ENCODE measurements around the gene CCDC9B. TPM values are rescaled to one million over a fixed set of nuclear protein-coding genes. Genes with fewer than 3 reads are reported as not detected.

Gene CCDC9B
- total RNA-seq, 1 donor from 2014 or later = 71.4 TPM

DNA sequence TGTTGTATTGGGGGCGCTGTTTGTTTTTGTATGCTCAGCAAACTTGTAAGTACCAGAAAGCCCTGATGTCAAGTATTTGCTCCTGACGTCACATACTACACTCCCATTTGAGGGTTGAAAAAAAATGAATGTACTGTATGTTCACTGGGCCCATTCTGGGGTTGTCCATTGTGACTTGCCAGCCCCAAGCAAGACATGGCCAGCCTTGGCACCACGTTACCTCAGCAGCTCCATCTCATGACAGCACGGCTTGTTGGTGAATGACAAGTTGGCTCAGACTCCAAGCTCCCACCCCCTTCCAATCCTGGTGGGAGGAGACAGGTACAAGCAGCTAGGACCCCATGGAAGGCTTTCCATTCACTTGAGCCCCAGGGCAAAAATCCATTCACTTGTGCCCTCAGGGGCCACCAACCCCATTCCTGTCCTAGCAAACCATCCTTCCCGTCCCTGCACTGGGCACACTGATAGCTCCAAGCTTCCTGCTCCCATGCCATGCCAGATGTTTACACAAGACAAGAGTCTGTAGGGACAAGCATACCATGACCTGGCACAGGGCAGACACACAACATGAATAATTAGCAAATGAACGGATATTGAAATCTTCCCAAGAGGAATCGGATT is 11.7 kb upstream of the CCDC9B start:
- intact Hi-C loops (cut with DNase I) = no loop called here
- Histone ChIP-seq H3K27ac (no peak overlapping the region), H3K27me3 (ENCODE audit: low read depth) (no peaks in the 10 kb centered on the region), H3K4me3 (no peak overlapping the region), H3K36me3 (no peaks in the 10 kb centered on the region), H3K4me1 (peaks cover under 1% of the 10 kb centered on the region), H3K9me3 (no peaks in the 10 kb centered on the region)
- no peak for DNase-seq
- TF ChIP-seq, protein P1, sequence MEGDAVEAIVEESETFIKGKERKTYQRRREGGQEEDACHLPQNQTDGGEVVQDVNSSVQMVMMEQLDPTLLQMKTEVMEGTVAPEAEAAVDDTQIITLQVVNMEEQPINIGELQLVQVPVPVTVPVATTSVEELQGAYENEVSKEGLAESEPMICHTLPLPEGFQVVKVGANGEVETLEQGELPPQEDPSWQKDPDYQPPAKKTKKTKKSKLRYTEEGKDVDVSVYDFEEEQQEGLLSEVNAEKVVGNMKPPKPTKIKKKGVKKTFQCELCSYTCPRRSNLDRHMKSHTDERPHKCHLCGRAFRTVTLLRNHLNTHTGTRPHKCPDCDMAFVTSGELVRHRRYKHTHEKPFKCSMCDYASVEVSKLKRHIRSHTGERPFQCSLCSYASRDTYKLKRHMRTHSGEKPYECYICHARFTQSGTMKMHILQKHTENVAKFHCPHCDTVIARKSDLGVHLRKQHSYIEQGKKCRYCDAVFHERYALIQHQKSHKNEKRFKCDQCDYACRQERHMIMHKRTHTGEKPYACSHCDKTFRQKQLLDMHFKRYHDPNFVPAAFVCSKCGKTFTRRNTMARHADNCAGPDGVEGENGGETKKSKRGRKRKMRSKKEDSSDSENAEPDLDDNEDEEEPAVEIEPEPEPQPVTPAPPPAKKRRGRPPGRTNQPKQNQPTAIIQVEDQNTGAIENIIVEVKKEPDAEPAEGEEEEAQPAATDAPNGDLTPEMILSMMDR (IDR thresholded peaks at IDR 0.05) = no peak
- ATAC-seq = no peak

DNA sequence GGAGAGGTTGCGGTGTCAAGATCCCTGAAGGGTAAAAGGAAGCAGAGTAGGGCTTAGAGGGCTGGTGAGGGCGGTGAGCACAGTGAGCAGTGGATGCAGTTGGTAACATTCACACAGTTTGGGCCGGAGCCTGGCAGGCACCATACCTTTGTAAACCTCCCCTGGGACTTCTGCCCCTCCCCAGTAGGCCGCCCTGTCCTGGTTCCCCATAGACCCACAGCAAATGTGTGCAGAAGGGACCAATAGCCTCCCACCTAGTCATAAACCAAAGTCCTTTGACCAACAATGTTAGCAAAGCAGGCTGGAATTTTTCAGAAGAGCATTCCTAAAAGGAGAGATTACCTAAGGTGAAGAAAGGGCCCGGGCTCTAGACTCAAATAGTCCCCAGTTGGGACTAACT is 8.4 kb upstream of the CCDC9B start:
- Histone ChIP-seq H3K27ac (no peak overlapping the region), H3K36me3 (no peaks in the 10 kb centered on the region), H3K4me3 (no peak overlapping the region), H3K4me1 (peaks cover 9% of the 10 kb centered on the region), H3K9me3 (no peaks in the 10 kb centered on the region), H3K27me3 (ENCODE audit: low read depth) (no peaks in the 10 kb centered on the region)
- TF ChIP-seq, protein P1 (IDR thresholded peaks at IDR 0.05) = no peak
- ATAC-seq = no peak
- DNase-seq = no peak
- intact Hi-C loops (cut with DNase I) = no loop called here

DNA sequence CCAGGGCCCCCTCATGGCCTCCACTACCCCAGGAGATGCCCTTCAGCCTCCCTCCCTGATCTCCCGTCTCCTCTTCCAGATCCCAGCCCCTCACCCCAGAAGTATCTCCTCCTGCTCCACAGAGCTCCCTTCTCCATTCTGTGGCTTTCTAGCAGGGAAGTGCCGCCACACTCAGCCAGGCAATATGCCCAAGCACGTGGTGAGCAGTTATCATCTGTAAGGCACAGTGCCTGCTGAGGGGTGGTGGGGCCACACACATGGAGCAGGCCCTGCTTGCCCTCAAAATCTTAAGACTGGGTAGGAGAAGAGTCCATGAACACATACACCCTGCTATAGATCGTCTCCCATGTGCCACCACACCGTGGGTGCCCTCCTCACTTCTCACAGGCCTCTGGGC is 7.7 kb upstream of the CCDC9B start:
- no peaks in the 10 kb centered on the region for H3K9me3 ChIP-seq
- H3K4me3 ChIP-seq = no peak overlapping the region
- H3K27ac ChIP-seq = no peak overlapping the region
- peaks cover 16% of the 10 kb centered on the region for H3K4me1 ChIP-seq
- H3K27me3 ChIP-seq (ENCODE audit: low read depth) = no peaks in the 10 kb centered on the region
- H3K36me3 ChIP-seq = no peaks in the 10 kb centered on the region
- no peak for ATAC-seq
- no peak for DNase-seq
- TF ChIP-seq, protein P1 (IDR thresholded peaks at IDR 0.05) = no peak
- intact Hi-C loops (cut with DNase I) = no loop called here

DNA sequence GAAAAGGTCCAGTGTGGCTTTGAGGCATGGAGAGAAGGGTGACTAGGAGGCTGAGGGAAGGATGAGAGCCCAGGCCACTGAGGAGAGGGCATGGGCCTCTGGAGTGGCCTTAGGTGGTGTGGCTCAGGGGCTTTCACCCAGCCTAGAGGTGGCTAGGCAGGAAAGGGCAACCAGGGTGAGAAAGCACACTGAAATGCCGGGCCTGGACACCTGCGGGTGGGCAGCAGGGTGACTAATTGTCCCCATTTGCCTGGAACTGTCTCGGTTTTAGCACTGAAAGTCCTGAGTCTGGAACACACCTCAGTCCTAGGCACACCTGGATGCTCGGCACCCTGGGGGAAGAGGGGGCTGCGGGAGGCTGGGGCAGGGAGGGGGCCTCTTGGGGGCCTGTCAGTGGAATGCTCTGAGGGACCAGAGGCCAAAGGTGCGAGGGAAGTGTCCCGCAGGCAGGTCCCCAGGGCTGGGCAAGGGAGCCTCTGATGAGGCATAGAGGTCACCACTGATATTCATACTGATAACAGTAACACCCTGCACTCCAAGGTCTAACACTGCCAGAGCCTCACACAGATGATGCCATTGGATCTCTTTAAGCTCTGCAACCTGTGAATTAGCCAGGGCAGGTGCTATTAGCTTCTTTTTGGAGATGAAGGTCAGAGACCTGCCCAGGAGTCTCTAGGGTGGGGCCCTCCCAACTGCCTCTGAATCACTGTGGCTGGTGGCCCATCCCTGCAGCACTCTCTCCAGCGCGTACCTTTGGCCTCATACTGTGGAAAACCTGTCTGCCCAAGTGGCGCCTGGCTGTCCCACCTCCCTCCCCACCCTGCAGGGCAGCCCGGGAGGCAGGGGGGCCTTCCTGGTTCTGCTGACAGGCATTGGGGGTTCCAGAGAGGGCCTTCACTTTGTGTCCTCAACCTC is 7.1 kb upstream of the CCDC9B start:
- Histone ChIP-seq H3K27ac (no peak overlapping the region), H3K36me3 (no peaks in the 10 kb centered on the region), H3K4me3 (no peak overlapping the region), H3K4me1 (peaks cover 23% of the 10 kb centered on the region), H3K27me3 (ENCODE audit: low read depth) (no peaks in the 10 kb centered on the region), H3K9me3 (no peaks in the 10 kb centered on the region)
- DNase-seq = peak; percentile 16
- ATAC-seq = no peak
- TF ChIP-seq, protein P1 (IDR thresholded peaks at IDR 0.05) = no peak
- intact Hi-C loops (cut with DNase I) = no loop called here

DNA sequence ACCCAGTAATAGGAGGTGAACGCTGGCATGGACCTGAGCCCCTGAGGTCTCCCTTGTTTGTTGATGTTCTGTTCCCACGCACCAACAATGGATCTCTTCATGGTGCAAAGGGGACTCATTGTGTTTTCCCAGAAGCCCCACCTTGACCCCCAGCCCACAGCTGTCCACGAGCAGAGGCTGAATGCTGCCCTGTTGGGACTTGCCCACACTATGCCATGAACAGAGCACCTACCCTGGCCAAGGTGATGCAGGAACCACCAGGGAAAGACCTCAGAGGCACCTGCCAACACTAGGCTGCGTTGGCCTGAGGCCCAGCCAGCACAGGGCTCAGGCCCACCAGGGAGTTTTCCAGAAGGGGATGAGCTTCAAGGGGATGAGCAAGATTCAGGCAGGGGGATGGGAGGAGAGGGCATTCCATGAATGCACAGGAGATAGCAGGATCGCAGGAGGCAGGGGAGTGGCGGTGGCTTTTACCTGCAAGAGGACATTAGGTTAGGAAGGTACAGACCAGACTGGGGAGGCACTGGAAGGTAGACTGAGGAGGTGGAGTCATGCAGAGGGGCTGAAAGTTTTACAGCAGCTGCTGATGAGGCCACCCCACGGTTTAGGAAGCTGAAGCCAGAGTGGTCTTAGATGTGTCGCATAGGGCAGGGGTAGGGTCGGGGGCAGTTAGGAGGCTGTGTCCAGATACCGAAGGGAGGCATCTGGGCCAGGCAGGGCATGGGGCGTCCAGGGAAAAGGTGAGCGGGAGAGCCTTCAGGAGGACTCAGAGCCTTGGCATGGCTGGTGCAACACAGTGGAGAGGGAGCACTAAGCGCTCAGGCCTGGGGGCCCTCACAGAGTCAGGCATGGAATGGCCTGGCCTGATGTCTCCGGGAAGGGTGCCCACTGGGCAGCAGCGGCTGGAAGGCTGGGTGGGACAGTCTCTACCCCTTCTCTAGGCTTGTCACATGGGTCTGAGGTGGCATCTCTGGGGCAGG is 6.1 kb upstream of the CCDC9B start:
- intact Hi-C loops (cut with DNase I) = no loop called here
- no peaks in the 10 kb centered on the region for H3K36me3 ChIP-seq

More for the DNA sequence above, 6.1 kb upstream of the CCDC9B start:
- Histone ChIP-seq H3K4me3 (no peak overlapping the region), H3K27me3 (ENCODE audit: low read depth) (no peaks in the 10 kb centered on the region), H3K27ac (no peak overlapping the region), H3K9me3 (no peaks in the 10 kb centered on the region), H3K4me1 (peaks cover 27% of the 10 kb centered on the region)
- ATAC-seq (no peak), DNase-seq (no peak)
- TF ChIP-seq, protein P1 (IDR thresholded peaks at IDR 0.05) = no peak
